ENCODE measurements around the gene ZNF593.

Gene ZNF593

DNA sequence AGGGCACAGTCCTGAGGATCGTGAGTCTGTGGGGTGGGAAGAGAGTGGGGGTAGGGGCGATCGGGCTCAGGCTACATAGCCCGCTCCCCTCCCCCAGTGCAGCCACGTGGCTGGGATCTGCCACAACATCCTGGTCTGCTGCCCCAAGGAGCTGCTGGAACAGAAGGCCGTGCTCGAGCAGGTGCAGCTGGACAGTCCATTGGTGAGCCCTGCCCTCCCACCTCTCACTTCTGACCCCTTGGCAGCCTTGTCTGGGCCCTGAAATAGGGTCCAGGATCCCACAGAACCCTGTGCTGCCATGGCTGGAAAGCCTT lies 12.6 kb downstream of the ZNF593 start:
- H3K27ac Mint-ChIP-seq: no peak overlapping the region

DNA sequence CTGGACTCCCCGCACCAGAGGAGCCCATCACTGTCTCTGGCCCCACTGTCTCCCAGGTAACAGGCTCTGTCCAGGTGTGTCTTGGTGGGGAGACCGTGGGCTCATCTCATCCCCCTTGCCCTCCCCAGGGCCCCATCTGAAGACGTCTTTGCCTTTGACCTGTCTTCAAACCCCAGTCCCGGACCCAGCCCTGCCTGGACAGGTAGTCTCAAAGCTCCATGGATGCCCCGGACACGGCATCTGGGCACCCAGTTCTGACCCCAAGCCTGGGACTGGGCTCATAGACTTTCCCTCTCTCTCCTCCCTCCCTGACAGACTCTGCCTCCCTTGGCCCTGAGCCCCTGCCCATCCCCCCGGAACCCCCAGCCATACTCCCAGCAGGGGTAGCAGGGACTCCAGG lies 14.4 kb downstream of the ZNF593 start:
- TF ChIP-seq, protein P1, sequence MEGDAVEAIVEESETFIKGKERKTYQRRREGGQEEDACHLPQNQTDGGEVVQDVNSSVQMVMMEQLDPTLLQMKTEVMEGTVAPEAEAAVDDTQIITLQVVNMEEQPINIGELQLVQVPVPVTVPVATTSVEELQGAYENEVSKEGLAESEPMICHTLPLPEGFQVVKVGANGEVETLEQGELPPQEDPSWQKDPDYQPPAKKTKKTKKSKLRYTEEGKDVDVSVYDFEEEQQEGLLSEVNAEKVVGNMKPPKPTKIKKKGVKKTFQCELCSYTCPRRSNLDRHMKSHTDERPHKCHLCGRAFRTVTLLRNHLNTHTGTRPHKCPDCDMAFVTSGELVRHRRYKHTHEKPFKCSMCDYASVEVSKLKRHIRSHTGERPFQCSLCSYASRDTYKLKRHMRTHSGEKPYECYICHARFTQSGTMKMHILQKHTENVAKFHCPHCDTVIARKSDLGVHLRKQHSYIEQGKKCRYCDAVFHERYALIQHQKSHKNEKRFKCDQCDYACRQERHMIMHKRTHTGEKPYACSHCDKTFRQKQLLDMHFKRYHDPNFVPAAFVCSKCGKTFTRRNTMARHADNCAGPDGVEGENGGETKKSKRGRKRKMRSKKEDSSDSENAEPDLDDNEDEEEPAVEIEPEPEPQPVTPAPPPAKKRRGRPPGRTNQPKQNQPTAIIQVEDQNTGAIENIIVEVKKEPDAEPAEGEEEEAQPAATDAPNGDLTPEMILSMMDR (IDR thresholded peaks at IDR 0.05; ENCODE audit: unreplicated experiment in 3 of 3): no peak
- H3K9me3 Mint-ChIP-seq: no peaks in the 10 kb centered on the region

More for the DNA sequence above, 12.6 kb downstream of the ZNF593 start:
- Mint-ChIP-seq H3K4me1 (peaks cover 7% of the 10 kb centered on the region), H3K27me3 (ENCODE audit: low read depth) (no peaks in the 10 kb centered on the region), H3K4me3 (no peak overlapping the region), H3K36me3 (ENCODE audit: low read depth) (no peaks in the 10 kb centered on the region), H3K9me3 (no peaks in the 10 kb centered on the region)
- TF ChIP-seq, protein P1 (IDR thresholded peaks at IDR 0.05; ENCODE audit: unreplicated experiment in 3 of 3): no peak

GRCh38 chr1:26184883-26185282 lies 15.2 kb downstream of the ZNF593 start:
- H3K27ac Mint-ChIP-seq: no peak overlapping the region
- H3K36me3 Mint-ChIP-seq (ENCODE audit: low read depth): no peaks in the 10 kb centered on the region
- H3K27me3 Mint-ChIP-seq (ENCODE audit: low read depth): no peaks in the 10 kb centered on the region
- no peak overlapping the region for H3K4me3 Mint-ChIP-seq
- TF ChIP-seq, protein P1 (IDR thresholded peaks at IDR 0.05; ENCODE audit: unreplicated experiment in 3 of 3): no peak
- H3K9me3 Mint-ChIP-seq: no peaks in the 10 kb centered on the region
- H3K4me1 Mint-ChIP-seq: peaks cover 7% of the 10 kb centered on the region

More for the DNA sequence above, 14.4 kb downstream of the ZNF593 start:
- Mint-ChIP-seq H3K4me3 (no peak overlapping the region), H3K27ac (no peak overlapping the region), H3K4me1 (peaks cover 7% of the 10 kb centered on the region), H3K27me3 (ENCODE audit: low read depth) (no peaks in the 10 kb centered on the region), H3K36me3 (ENCODE audit: low read depth) (no peaks in the 10 kb centered on the region)

GRCh38 chr1:26187882-26188281 lies 18.2 kb downstream of the ZNF593 start:
- Mint-ChIP-seq H3K9me3 (no peaks in the 10 kb centered on the region), H3K4me3 (no peak overlapping the region), H3K27ac (no peak overlapping the region), H3K4me1 (peaks cover 7% of the 10 kb centered on the region), H3K27me3 (ENCODE audit: low read depth) (no peaks in the 10 kb centered on the region), H3K36me3 (ENCODE audit: low read depth) (no peaks in the 10 kb centered on the region)
- TF ChIP-seq, protein P1 (IDR thresholded peaks at IDR 0.05; ENCODE audit: unreplicated experiment in 3 of 3): no peak

DNA sequence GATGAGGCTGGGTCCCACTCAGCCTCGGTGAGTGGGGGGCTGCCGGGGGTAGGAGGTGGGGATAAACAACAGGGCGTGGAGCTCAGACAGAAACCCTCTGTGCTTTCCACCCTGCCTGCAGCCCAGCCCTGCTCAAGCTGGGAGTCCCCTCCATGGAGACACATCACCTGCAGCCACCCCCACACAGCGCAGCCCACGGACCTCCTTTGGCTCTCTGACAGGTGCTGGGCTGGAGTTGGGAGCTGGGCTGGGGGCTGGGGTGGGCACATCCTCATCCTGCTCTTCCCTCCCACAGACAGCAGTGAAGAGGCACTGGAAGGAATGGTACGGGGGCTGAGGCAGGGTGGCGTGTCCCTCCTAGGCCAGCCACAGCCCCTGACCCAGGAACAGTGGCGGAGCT lies 18.8 kb downstream of the ZNF593 start:
- Mint-ChIP-seq H3K27ac (no peak overlapping the region), H3K4me1 (peaks cover 7% of the 10 kb centered on the region)

GRCh38 chr1:26189331-26189730 lies 19.6 kb downstream of the ZNF593 start:
- Mint-ChIP-seq H3K4me1 (peaks cover 7% of the 10 kb centered on the region), H3K27ac (no peak overlapping the region), H3K36me3 (ENCODE audit: low read depth) (no peaks in the 10 kb centered on the region), H3K27me3 (ENCODE audit: low read depth) (no peaks in the 10 kb centered on the region), H3K9me3 (no peaks in the 10 kb centered on the region), H3K4me3 (no peak overlapping the region)
- TF ChIP-seq, protein P1 (IDR thresholded peaks at IDR 0.05; ENCODE audit: unreplicated experiment in 3 of 3): no peak

More for the DNA sequence above, 18.8 kb downstream of the ZNF593 start:
- TF ChIP-seq, protein P1 (IDR thresholded peaks at IDR 0.05; ENCODE audit: unreplicated experiment in 3 of 3): no peak
- Mint-ChIP-seq H3K36me3 (ENCODE audit: low read depth) (no peaks in the 10 kb centered on the region), H3K4me3 (no peak overlapping the region), H3K9me3 (no peaks in the 10 kb centered on the region), H3K27me3 (ENCODE audit: low read depth) (no peaks in the 10 kb centered on the region)

Measured in nephron (organoid).